ENCODE data around the gene ATN1.

ATN1 gene

GRCh38 chr12:6961695-6962284 is 34.0 kb downstream of the ATN1 start:
- DNase-seq (peak in 1 of 2 donors; percentile 75), ATAC-seq (peak; percentile 54)
- Mint-ChIP-seq H3K4me1 (peaks cover 97% of the 10 kb centered on the region), H3K27ac (peak overlapping the region; percentile 98), H3K4me3 (peak overlapping the region; percentile 93 to 95), H3K9me3 (no peaks in the 10 kb centered on the region), H3K27me3 (no peaks in the 10 kb centered on the region)

- no peaks in the 10 kb centered on the region for H3K9me3 Mint-ChIP-seq
- ATAC-seq (no peak), DNase-seq (peak; percentile 20 to 33)
- peak overlapping the region; percentile 98 for H3K27ac Mint-ChIP-seq
- no peaks in the 10 kb centered on the region for H3K27me3 Mint-ChIP-seq
- peaks cover 96% of the 10 kb centered on the region for H3K4me1 Mint-ChIP-seq
- H3K4me3 Mint-ChIP-seq: peak overlapping the region; percentile 93 to 95
Measured at GRCh38 chr12:6962285-6963015, 34.7 kb downstream of the ATN1 start.

GRCh38 chr12:6963016-6963731 is 35.4 kb downstream of the ATN1 start:
- H3K4me1 Mint-ChIP-seq: peaks cover 96% of the 10 kb centered on the region
- ATAC-seq: no peak
- H3K4me3 Mint-ChIP-seq: peak overlapping the region in 1 of 2 donors; percentile 95
- no peaks in the 10 kb centered on the region for H3K27me3 Mint-ChIP-seq
- peak overlapping the region; percentile 89 to 94 for H3K27ac Mint-ChIP-seq
- no peaks in the 10 kb centered on the region for H3K9me3 Mint-ChIP-seq
- DNase-seq: peak in 1 of 2 donors; percentile 34

GRCh38 chr12:6963791-6964413 is 36.1 kb downstream of the ATN1 start:
- DNase-seq: peak in 1 of 2 donors; percentile 28
- Mint-ChIP-seq H3K27ac (peak overlapping the region in 1 of 2 donors; percentile 93), H3K27me3 (no peaks in the 10 kb centered on the region), H3K9me3 (no peaks in the 10 kb centered on the region), H3K4me1 (peaks cover 96% of the 10 kb centered on the region), H3K4me3 (peak overlapping the region in 1 of 2 donors; percentile 24)
- ATAC-seq: no peak

- peak overlapping the region; percentile 89 to 93 for H3K27ac Mint-ChIP-seq
- no peak overlapping the region for H3K4me3 Mint-ChIP-seq
- ATAC-seq (no peak), DNase-seq (no peak)
- no peaks in the 10 kb centered on the region for H3K27me3 Mint-ChIP-seq
- H3K9me3 Mint-ChIP-seq: no peaks in the 10 kb centered on the region
- peaks cover 96% of the 10 kb centered on the region for H3K4me1 Mint-ChIP-seq
Measured at GRCh38 chr12:6964605-6965025, 36.9 kb downstream of the ATN1 start.

GRCh38 chr12:6965026-6965661 is 37.4 kb downstream of the ATN1 start:
- ATAC-seq (peak; percentile 48), DNase-seq (peak; percentile 82 to 87)
- H3K4me3 Mint-ChIP-seq: peak overlapping the region; percentile 0 to 11
- no peaks in the 10 kb centered on the region for H3K27me3 Mint-ChIP-seq
- H3K9me3 Mint-ChIP-seq: no peaks in the 10 kb centered on the region
- H3K4me1 Mint-ChIP-seq: peaks cover 91% of the 10 kb centered on the region
- peak overlapping the region; percentile 51 to 93 for H3K27ac Mint-ChIP-seq

- peak overlapping the region in 1 of 2 donors; percentile 11 for H3K4me3 Mint-ChIP-seq
- H3K27ac Mint-ChIP-seq: peak overlapping the region in 1 of 2 donors; percentile 93
- H3K27me3 Mint-ChIP-seq: no peaks in the 10 kb centered on the region
- peaks cover 87% of the 10 kb centered on the region for H3K4me1 Mint-ChIP-seq
- ATAC-seq (no peak), DNase-seq (no peak)
- no peaks in the 10 kb centered on the region for H3K9me3 Mint-ChIP-seq
Measured at GRCh38 chr12:6965714-6966113, 38.0 kb downstream of the ATN1 start.

- Mint-ChIP-seq H3K4me3 (no peak overlapping the region), H3K9me3 (no peaks in the 10 kb centered on the region), H3K4me1 (peaks cover 84% of the 10 kb centered on the region), H3K27ac (peak overlapping the region; percentile 57 to 75), H3K27me3 (no peaks in the 10 kb centered on the region)
- DNase-seq: no peak
- ATAC-seq: no peak
Measured at GRCh38 chr12:6966351-6966750, 38.6 kb downstream of the ATN1 start.

GRCh38 chr12:6967651-6968100 is 39.9 kb downstream of the ATN1 start:
- ATAC-seq: no peak
- Mint-ChIP-seq H3K9me3 (no peaks in the 10 kb centered on the region), H3K4me1 (peaks cover 84% of the 10 kb centered on the region)

GRCh38 chr12:6968426-6968825 is 40.7 kb downstream of the ATN1 start:
- Mint-ChIP-seq H3K4me1 (peaks cover 85% of the 10 kb centered on the region), H3K27ac (peak overlapping the region; percentile 100), H3K4me3 (peak overlapping the region; percentile 99 to 100), H3K27me3 (no peaks in the 10 kb centered on the region), H3K9me3 (no peaks in the 10 kb centered on the region)
- ATAC-seq (no peak), DNase-seq (no peak)

More at GRCh38 chr12:6967651-6968100, 39.9 kb downstream of the ATN1 start:
- DNase-seq: no peak
- H3K27me3 Mint-ChIP-seq: no peaks in the 10 kb centered on the region
- H3K4me3 Mint-ChIP-seq: peak overlapping the region; percentile 14 to 20
- peak overlapping the region; percentile 23 to 95 for H3K27ac Mint-ChIP-seq

GRCh38 chr12:6970096-6970527 is 42.4 kb downstream of the ATN1 start:
- no peaks in the 10 kb centered on the region for H3K9me3 Mint-ChIP-seq
- no peak for DNase-seq
- H3K4me1 Mint-ChIP-seq: peaks cover 85% of the 10 kb centered on the region
- H3K27ac Mint-ChIP-seq: peak overlapping the region; percentile 100
- no peaks in the 10 kb centered on the region for H3K27me3 Mint-ChIP-seq
- peak overlapping the region; percentile 99 to 100 for H3K4me3 Mint-ChIP-seq
- peak; percentile 45 for ATAC-seq

GRCh38 chr12:6974180-6974579 is 46.4 kb downstream of the ATN1 start:
- no peaks in the 10 kb centered on the region for H3K27me3 Mint-ChIP-seq
- ATAC-seq (no peak), DNase-seq (no peak)
- H3K27ac Mint-ChIP-seq: no peak overlapping the region
- H3K4me1 Mint-ChIP-seq: peaks cover 64% of the 10 kb centered on the region
- H3K9me3 Mint-ChIP-seq: no peaks in the 10 kb centered on the region
- no peak overlapping the region for H3K4me3 Mint-ChIP-seq

- H3K27me3 Mint-ChIP-seq: no peaks in the 10 kb centered on the region
- no peak for ATAC-seq
- H3K4me3 Mint-ChIP-seq: no peak overlapping the region
- peak overlapping the region; percentile 69 to 90 for H3K27ac Mint-ChIP-seq
- H3K4me1 Mint-ChIP-seq: peaks cover 59% of the 10 kb centered on the region
- H3K9me3 Mint-ChIP-seq: no peaks in the 10 kb centered on the region
- DNase-seq: no peak
Measured at GRCh38 chr12:6975297-6976032, 47.7 kb downstream of the ATN1 start.

GRCh38 chr12:6977653-6978052 is 49.9 kb downstream of the ATN1 start:
- DNase-seq (no peak), ATAC-seq (no peak)
- H3K9me3 Mint-ChIP-seq: no peaks in the 10 kb centered on the region
- peak overlapping the region; percentile 47 to 59 for H3K27ac Mint-ChIP-seq
- H3K4me3 Mint-ChIP-seq: no peak overlapping the region
- peaks cover 42% of the 10 kb centered on the region for H3K4me1 Mint-ChIP-seq
- no peaks in the 10 kb centered on the region for H3K27me3 Mint-ChIP-seq

All from stimulated activated naive CD8-positive, alpha-beta T cell treated with anti-CD3 and anti-CD28 coated beads, Interleukin-15, amount 100 ng/mL, for 72 hours (primary cell).